ENCODE measurements around the gene ADAM11. TPM values are rescaled to one million over a fixed set of nuclear protein-coding genes. Genes with fewer than 3 reads are reported as not detected.

Gene ADAM11
- total and polyA plus RNA-seq, 2 of the 8 experiments (the other 6 are each of a cell fraction or from before 2014, with no cell fraction given) = 2.3 to 2.9 TPM

- no peak overlapping the region for H4K8ac ChIP-seq (ENCODE audit: extremely low read depth, insufficient read depth, low read length)
- H2BK5ac ChIP-seq (ENCODE audit: low read depth, low read length) = no peak overlapping the region
- H3K18ac ChIP-seq (ENCODE audit: extremely low read depth, low read length) = no peak overlapping the region
- TF ChIP-seq BCL11A (IDR thresholded peaks at IDR 0.05; ENCODE audit: low read depth in 2 of 2, low read length in 2 of 2) = no peak
- no peak for TF ChIP-seq RBBP5 (IDR thresholded peaks at IDR 0.05; ENCODE audit: borderline replicate concordance, low read depth, low read length)
- TF ChIP-seq CHD2 (IDR thresholded peaks at IDR 0.05; ENCODE audit: low read length) = no peak
- no peak for TF ChIP-seq POLR2A (IDR thresholded peaks at IDR 0.05; ENCODE audit: control extremely low read depth in 1 of 2, low read depth in 2 of 2, low read length in 2 of 2)
- no peak for TF ChIP-seq USF2 (IDR thresholded peaks at IDR 0.05; ENCODE audit: low read length)
- no peak for TF ChIP-seq EZH2 (IDR thresholded peaks at IDR 0.05; ENCODE audit: low read depth, low read length, severe bottlenecking)
- TF ChIP-seq TBP (IDR thresholded peaks at IDR 0.05; ENCODE audit: low read depth, low read length) = no peak
- TF ChIP-seq SP4 (IDR thresholded peaks at IDR 0.05; ENCODE audit: low read length) = no peak
- no peak for TF ChIP-seq JUND (IDR thresholded peaks at IDR 0.05; ENCODE audit: low read length)
- H3K79me2 ChIP-seq (ENCODE audit: control insufficient read depth in 1 of 2, insufficient read depth in 2 of 2, low read length in 2 of 2) = no peaks in the 10 kb centered on the region
- no peak overlapping the region for H3K4ac ChIP-seq (replicated peaks; ENCODE audit: insufficient read length, low read depth, low read length)
- 85% methylated on average over 9 of the region's 9 CpGs; no CpG with 5 or more reads in 1 of the 2 experiments for WGBS, 2 experiments (ENCODE audit: extremely low coverage in 1 of 2, insufficient coverage in 1 of 2, insufficient read length in 1 of 2, insufficient replicate concordance in 2 of 2, low coverage in 1 of 2, low lambda C conversion rate in 2 of 2, missing lambda C conversion rate in 1 of 2)
- no peak overlapping the region for H2BK20ac ChIP-seq (ENCODE audit: low read length)
- no peak overlapping the region for H3K14ac ChIP-seq (ENCODE audit: insufficient read length)
- H3K4me2 ChIP-seq (ENCODE audit: insufficient read depth in 1 of 2, low read depth in 2 of 2, low read length in 2 of 2) = no peak overlapping the region
- no peak overlapping the region for H2BK12ac ChIP-seq (ENCODE audit: low read depth, low read length)
- no peaks in the 10 kb centered on the region for H3K79me1 ChIP-seq (ENCODE audit: low read depth, low read length)
- H2AFZ ChIP-seq (ENCODE audit: low read length) = no peak overlapping the region
- H3K4me3 ChIP-seq (ENCODE audit: extremely low read depth in 1 of 4, insufficient read depth in 2 of 4, low read depth in 3 of 4, low read length in 4 of 4) = no peak overlapping the region
- H2BK120ac ChIP-seq (replicated peaks; ENCODE audit: low read depth, low read length) = no peak overlapping the region
- POLR2A ChIA-PET (ENCODE audit: partially characterized antibody) = interaction anchor here (0.9 to 2.4 kb wide), 13 partner anchors 8 to 86 kb away, joined by 3 to 11 read pairs (median 4); no protein-coding TSS in a partner anchor
- no peaks in the 10 kb centered on the region for H3K27me3 ChIP-seq (replicated peaks in 1 of 4; ENCODE audit: control insufficient read depth in 3 of 4, extremely low read depth in 1 of 4, insufficient read depth in 3 of 4, low read length in 3 of 4)
- H3K4me1 ChIP-seq (replicated peaks in 1 of 4; ENCODE audit: control insufficient read depth in 3 of 4, insufficient read depth in 4 of 4, low read length in 3 of 4) = peaks cover 0 to 3% (median 1%) of the 10 kb centered on the region in 4 experiments; a peak in 2 of 7 replicates
- peaks cover 0 to 5% of the 10 kb centered on the region in 2 experiments for H4K20me1 ChIP-seq (replicated peaks in 1 of 2; ENCODE audit: control insufficient read depth in 1 of 2, insufficient read depth in 2 of 2, low read length in 2 of 2)
- no peak overlapping the region for H2AK5ac ChIP-seq (ENCODE audit: low read depth, low read length)
- no peaks in the 10 kb centered on the region for H3K23me2 ChIP-seq (ENCODE audit: low read depth, low read length)
- H3K56ac ChIP-seq (replicated peaks; ENCODE audit: insufficient read length, low read depth, low read length) = no peak overlapping the region
- no peak overlapping the region for H3K9ac ChIP-seq (replicated peaks in 1 of 4; ENCODE audit: extremely low read depth in 1 of 4, low read depth in 3 of 4, low read length in 3 of 4)
- no peak overlapping the region for H2BK15ac ChIP-seq (ENCODE audit: low read length)
- H3K9me3 ChIP-seq (ENCODE audit: insufficient read depth in 2 of 2, low read depth in 1 of 2, low read length in 1 of 2) = no peaks in the 10 kb centered on the region
- no peak overlapping the region for H3K23ac ChIP-seq (ENCODE audit: insufficient read length)
- FAIRE-seq (no peak), DNase-seq (ENCODE audit: low read depth in 1 of 2, low spot score in 2 of 2) (no peak)
- CTCF ChIA-PET (ENCODE audit: partially characterized antibody) = interaction anchor here (1.8 to 3.4 kb wide), 3 partner anchors 14 to 227 kb away, joined by 3 to 22 read pairs (median 6); no protein-coding TSS in a partner anchor
- no peak overlapping the region for H4K91ac ChIP-seq (replicated peaks; ENCODE audit: insufficient read length, low read length)
- H4K5ac ChIP-seq (ENCODE audit: insufficient read length, low read depth, low read length) = no peak overlapping the region
- no peak overlapping the region for H3K27ac ChIP-seq (ENCODE audit: low read depth, low read length)
- peaks cover 0 to 6% (median 5%) of the 10 kb centered on the region in 4 experiments; a peak in 5 of 8 replicates for H3K36me3 ChIP-seq (ENCODE audit: control insufficient read depth in 2 of 4, insufficient read depth in 4 of 4, low read length in 3 of 4)
Measured at GRCh38 chr17:44795421-44795820, 36.6 kb downstream of the ADAM11 start.

Measured in H1 (cell line).